Stimulated activated CD4-positive, alpha-beta T cell treated with anti-CD3 and anti-CD28 coated beads, Interleukin-15, amount 100 ng/mL, for 48 hours (primary cell): Measurements from ENCODE around the gene RNF207.

Source experiments
- DNase-seq, 2 donors: peaks; one replicate each; pipeline ENCODE4 v3.0.0-alpha.2; 2020; ENCODE audit warnings: low read depth in 2 of 2

The RNF207 gene

GRCh38 chr1:6269720-6270400 lies 63.9 kb downstream of the RNF207 start:
- no peak for DNase-seq

GRCh38 chr1:6270401-6270800 lies 64.5 kb downstream of the RNF207 start:
- DNase-seq: no peak
